Vagina (tissue), 2 donors: ENCODE measurements around the gene FAM149B1.

Experiments used
- CTCF ChIP-seq, 3 experiments: fragments of 450-650 bp in 2 of 3; fragments of 200-600 bp in 1 of 3; sonication (generic) in 1 of 3; IDR thresholded peaks; one replicate each; pipeline ENCODE4 v1.5.1; 2017 to 2019; ENCODE audit warnings: antibody characterized with exemption in 3 of 3, mild to moderate bottlenecking in 2 of 3, moderate library complexity in 2 of 3
- POLR2A ChIP-seq, 2 donors: fragments of 450-650 bp; IDR thresholded peaks; one replicate each; pipeline ENCODE4 v1.6.1; 2017; ENCODE audit warnings: antibody characterized with exemption in 2 of 2, mild to moderate bottlenecking in 2 of 2, moderate library complexity in 2 of 2
- POLR2AphosphoS5 ChIP-seq, 2 donors: sonication (generic); formaldehyde crosslinking; IDR thresholded peaks; one replicate each; pipeline ENCODE4 v1.9.0; 2017; ENCODE audit warnings: antibody characterized with exemption in 2 of 2, mild to moderate bottlenecking in 2 of 2, low read depth in 1 of 2; ENCODE audit not compliant: insufficient read depth in 1 of 2

- TF ChIP-seq CTCF (IDR thresholded peaks at IDR 0.05), result no peak
- TF ChIP-seq POLR2AphosphoS5 (IDR thresholded peaks at IDR 0.05; ENCODE audit: insufficient read depth in 1 of 2, low read depth in 1 of 2), result no peak
- TF ChIP-seq POLR2A (IDR thresholded peaks at IDR 0.05), result no peak
Observed at GRCh38 chr10:73261362-73261995, 93.6 kb downstream of the FAM149B1 start.
